Sigmoid colon (tissue), 3 donors: ENCODE data around the gene OR10K1.

Source experiments
- POLR2A ChIP-seq, 2 donors: fragments of 450-650 bp; IDR thresholded peaks; one replicate each; pipeline ENCODE4 v1.6.1; 2016; ENCODE audit warnings: antibody characterized with exemption in 2 of 2, mild to moderate bottlenecking in 2 of 2, moderate library complexity in 2 of 2
- TF ChIP-seq, protein P1 (sequence below), 4 experiments: fragments of 450-650 bp in 3 of 4; fragments of 200-600 bp in 1 of 4; IDR thresholded peaks; one replicate each; pipeline ENCODE4 v1.5.1; 2016 to 2019; ENCODE audit warnings: antibody characterized with exemption in 4 of 4, mild to moderate bottlenecking in 3 of 4, moderate library complexity in 2 of 4

DNA sequence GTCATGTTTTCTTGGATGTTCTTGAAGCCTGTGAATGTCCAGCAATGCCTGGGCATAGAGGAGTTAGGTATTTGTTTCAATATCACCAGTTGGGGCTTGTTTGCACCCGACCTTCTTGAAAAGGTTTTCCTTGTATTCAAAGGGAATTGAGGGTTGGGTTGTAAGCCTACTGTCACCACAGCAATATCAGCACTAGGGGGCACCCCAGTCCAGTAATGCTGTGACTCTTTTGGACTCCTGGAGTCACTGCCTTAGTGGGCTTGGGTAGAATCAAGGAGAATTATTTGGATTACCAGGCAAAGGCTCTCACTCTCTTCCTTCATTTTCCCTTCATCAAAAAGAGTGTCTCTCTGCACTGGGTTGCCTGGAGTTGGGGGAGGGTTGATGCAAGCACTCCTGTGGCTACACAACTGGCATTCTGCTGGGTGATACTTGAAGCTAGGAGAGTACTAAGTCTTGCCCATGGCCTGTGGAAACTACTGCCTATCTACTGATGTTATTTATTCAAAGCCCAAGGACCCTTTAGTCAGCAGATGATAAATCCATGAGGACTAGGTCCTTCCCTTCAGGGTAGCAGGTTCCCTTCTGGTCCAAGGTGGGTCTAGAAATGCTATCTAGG is 44.8 kb downstream of the OR10K1 start:
- TF ChIP-seq, protein P1, sequence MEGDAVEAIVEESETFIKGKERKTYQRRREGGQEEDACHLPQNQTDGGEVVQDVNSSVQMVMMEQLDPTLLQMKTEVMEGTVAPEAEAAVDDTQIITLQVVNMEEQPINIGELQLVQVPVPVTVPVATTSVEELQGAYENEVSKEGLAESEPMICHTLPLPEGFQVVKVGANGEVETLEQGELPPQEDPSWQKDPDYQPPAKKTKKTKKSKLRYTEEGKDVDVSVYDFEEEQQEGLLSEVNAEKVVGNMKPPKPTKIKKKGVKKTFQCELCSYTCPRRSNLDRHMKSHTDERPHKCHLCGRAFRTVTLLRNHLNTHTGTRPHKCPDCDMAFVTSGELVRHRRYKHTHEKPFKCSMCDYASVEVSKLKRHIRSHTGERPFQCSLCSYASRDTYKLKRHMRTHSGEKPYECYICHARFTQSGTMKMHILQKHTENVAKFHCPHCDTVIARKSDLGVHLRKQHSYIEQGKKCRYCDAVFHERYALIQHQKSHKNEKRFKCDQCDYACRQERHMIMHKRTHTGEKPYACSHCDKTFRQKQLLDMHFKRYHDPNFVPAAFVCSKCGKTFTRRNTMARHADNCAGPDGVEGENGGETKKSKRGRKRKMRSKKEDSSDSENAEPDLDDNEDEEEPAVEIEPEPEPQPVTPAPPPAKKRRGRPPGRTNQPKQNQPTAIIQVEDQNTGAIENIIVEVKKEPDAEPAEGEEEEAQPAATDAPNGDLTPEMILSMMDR (IDR thresholded peaks at IDR 0.05), result no peak
- no peak for TF ChIP-seq POLR2A (IDR thresholded peaks at IDR 0.05)
